ENCODE data around the gene DEDD2. TPM values are rescaled to one million over a fixed set of nuclear protein-coding genes. Genes with fewer than 3 reads are reported as not detected.

DEDD2 gene
- total RNA-seq, 1 experiment from 2014 or later = 16.9 TPM

DNA sequence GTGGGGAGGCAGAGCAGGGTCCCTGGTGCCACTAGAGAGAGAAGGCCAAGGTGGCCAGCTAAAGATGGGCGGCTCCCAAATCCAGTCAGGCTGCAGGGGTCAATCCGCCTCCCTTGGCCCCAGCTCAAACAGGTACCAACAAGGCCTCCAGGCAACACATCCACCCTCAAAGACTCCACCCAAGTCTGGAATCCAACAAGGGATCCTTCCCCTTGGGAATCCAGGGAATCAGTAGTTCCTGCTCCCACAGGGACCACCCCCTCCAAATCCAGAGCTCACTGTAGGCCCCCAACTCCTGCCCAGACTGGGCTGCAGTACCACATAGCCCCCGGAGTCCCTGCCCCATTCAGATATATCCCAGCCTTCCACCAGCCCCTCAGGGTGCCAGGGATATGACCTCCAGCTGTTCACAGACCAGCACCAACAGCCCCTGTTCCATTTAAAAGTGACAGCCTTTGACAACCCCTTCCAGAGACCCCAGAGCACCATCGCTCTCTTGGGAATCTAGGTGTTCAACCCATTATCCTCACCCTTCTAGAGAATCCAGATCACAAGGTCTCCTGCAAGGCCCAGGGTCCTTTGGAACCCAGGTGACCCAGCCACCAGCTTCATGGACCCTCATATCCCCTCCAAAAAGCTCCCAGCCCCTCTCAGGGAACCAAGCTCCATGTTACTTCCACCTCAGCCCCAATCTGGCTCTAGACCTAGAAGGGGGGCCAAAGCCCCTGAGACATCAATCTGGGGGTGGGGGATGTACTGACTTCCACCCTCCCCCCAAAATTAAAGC lies 34.3 kb upstream of the DEDD2 start:
- Histone ChIP-seq H3K4me1 (replicated peaks) (peaks cover 38% of the 10 kb centered on the region), H3K27me3 (replicated peaks) (no peaks in the 10 kb centered on the region), H3K36me3 (peaks cover 51% of the 10 kb centered on the region), H3K4me3 (no peak overlapping the region), H3K27ac (peak overlapping the region; percentile 73; the same call in 1 of the 2 replicates), H3K9me3 (replicated peaks) (no peaks in the 10 kb centered on the region; the same call in 1 of the 2 replicates)
- no peak for DNase-seq (ENCODE audit: low read depth in 1 of 2, low spot score in 2 of 2)

GRCh38 chr19:42250666-42251531 lies 33.4 kb upstream of the DEDD2 start:
- H3K4me1 ChIP-seq (replicated peaks) = peaks cover 41% of the 10 kb centered on the region
- DNase-seq (ENCODE audit: low read depth in 1 of 2, low spot score in 2 of 2) = peak in 1 of 2 experiments; percentile 22

DNA sequence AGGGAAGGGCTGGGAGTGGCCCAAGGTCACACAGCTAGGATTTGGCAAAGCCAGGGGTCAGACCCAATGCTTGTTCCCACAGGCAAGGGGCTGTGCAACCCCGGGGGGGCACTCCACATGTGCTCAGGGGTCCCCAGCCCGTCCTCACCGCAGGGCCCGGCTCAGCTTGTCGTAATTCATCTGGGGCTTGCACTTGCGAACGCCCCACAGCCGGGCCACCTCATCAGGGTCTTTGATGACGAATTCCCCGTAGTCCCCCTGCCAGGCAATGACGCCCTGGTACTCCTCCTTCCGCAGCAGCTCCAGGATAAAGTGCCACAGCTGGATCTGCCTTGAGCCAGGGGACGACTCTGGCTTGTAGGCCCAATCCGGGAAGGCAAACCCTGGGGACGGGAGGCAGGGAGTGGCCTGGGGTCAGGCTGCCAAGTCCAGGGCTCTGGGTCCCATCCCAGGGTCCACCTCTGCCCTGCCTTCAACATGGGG lies 32.7 kb upstream of the DEDD2 start:
- Histone ChIP-seq H3K36me3 (peaks cover 61% of the 10 kb centered on the region), H3K27ac (peak overlapping the region; percentile 6; the same call in 1 of the 2 replicates), H3K27me3 (replicated peaks) (no peaks in the 10 kb centered on the region), H3K4me3 (no peak overlapping the region), H3K9me3 (replicated peaks) (no peaks in the 10 kb centered on the region; the same call in 1 of the 2 replicates), H3K4me1 (replicated peaks) (peaks cover 38% of the 10 kb centered on the region)
- no peak for DNase-seq (ENCODE audit: low read depth in 1 of 2, low spot score in 2 of 2)

More at GRCh38 chr19:42250666-42251531, 33.4 kb upstream of the DEDD2 start:
- Histone ChIP-seq H3K27ac (peak overlapping the region; percentile 6; the same call in 1 of the 2 replicates), H3K9me3 (replicated peaks) (no peaks in the 10 kb centered on the region; the same call in 1 of the 2 replicates), H3K36me3 (peaks cover 59% of the 10 kb centered on the region), H3K27me3 (replicated peaks) (no peaks in the 10 kb centered on the region), H3K4me3 (no peak overlapping the region)

DNA sequence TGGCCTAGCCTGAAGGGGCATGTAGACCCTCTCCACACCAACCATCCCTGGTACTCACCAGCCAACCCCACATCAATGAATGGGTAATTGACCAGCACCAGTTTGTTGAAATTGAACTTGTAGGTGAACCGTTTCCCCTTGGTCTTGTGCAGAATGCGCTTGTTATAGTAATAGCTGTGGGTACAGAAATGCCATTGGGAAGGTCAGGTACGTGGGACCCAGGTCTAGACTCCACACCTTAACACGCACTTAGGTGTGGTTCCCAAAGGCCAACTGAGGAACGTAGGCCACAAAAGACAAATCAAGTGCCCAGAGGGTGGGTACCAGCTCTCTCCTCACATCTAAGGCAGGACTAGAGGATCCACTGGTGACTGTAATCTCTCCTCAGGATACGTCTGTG lies 32.3 kb upstream of the DEDD2 start:
- H3K9me3 ChIP-seq (replicated peaks) = no peaks in the 10 kb centered on the region; the same call in 1 of the 2 replicates
- DNase-seq (ENCODE audit: low read depth in 1 of 2, low spot score in 2 of 2) = no peak
- peaks cover 60% of the 10 kb centered on the region for H3K36me3 ChIP-seq
- no peaks in the 10 kb centered on the region for H3K27me3 ChIP-seq (replicated peaks)
- H3K4me3 ChIP-seq = no peak overlapping the region
- H3K4me1 ChIP-seq (replicated peaks) = peaks cover 42% of the 10 kb centered on the region
- H3K27ac ChIP-seq = no peak overlapping the region

- Histone ChIP-seq H3K4me3 (no peak overlapping the region), H3K27me3 (replicated peaks) (no peaks in the 10 kb centered on the region), H3K36me3 (peaks cover 56% of the 10 kb centered on the region), H3K4me1 (replicated peaks) (peaks cover 45% of the 10 kb centered on the region), H3K27ac (no peak overlapping the region), H3K9me3 (replicated peaks) (no peaks in the 10 kb centered on the region)
- DNase-seq (ENCODE audit: low read depth in 1 of 2, low spot score in 2 of 2) = no peak
Measured at GRCh38 chr19:42249149-42249750, 31.8 kb upstream of the DEDD2 start.

GRCh38 chr19:42248270-42249148 lies 31.0 kb upstream of the DEDD2 start:
- H3K36me3 ChIP-seq = peaks cover 56% of the 10 kb centered on the region
- peaks cover 53% of the 10 kb centered on the region for H3K4me1 ChIP-seq (replicated peaks)
- H3K27ac ChIP-seq = no peak overlapping the region
- H3K4me3 ChIP-seq = no peak overlapping the region
- H3K9me3 ChIP-seq (replicated peaks) = no peaks in the 10 kb centered on the region
- no peak for DNase-seq (ENCODE audit: low read depth in 1 of 2, low spot score in 2 of 2)
- no peaks in the 10 kb centered on the region for H3K27me3 ChIP-seq (replicated peaks)

- peaks cover 50% of the 10 kb centered on the region for H3K4me1 ChIP-seq (replicated peaks)
- H3K9me3 ChIP-seq (replicated peaks) = no peaks in the 10 kb centered on the region
- H3K27ac ChIP-seq = no peak overlapping the region
- H3K36me3 ChIP-seq = peaks cover 54% of the 10 kb centered on the region
- H3K27me3 ChIP-seq (replicated peaks) = no peaks in the 10 kb centered on the region
- no peak for DNase-seq (ENCODE audit: low read depth in 1 of 2, low spot score in 2 of 2)
- H3K4me3 ChIP-seq = no peak overlapping the region
Measured at GRCh38 chr19:42247640-42248199, 30.2 kb upstream of the DEDD2 start.

- no peaks in the 10 kb centered on the region for H3K27me3 ChIP-seq (replicated peaks)
- H3K4me1 ChIP-seq (replicated peaks) = peaks cover 44% of the 10 kb centered on the region
- no peak overlapping the region for H3K4me3 ChIP-seq
- H3K36me3 ChIP-seq = peaks cover 52% of the 10 kb centered on the region
- no peak overlapping the region for H3K27ac ChIP-seq
- no peaks in the 10 kb centered on the region for H3K9me3 ChIP-seq (replicated peaks)
- DNase-seq (ENCODE audit: low read depth in 1 of 2, low spot score in 2 of 2) = no peak
Measured at GRCh38 chr19:42246922-42247639, 29.6 kb upstream of the DEDD2 start.

DNA sequence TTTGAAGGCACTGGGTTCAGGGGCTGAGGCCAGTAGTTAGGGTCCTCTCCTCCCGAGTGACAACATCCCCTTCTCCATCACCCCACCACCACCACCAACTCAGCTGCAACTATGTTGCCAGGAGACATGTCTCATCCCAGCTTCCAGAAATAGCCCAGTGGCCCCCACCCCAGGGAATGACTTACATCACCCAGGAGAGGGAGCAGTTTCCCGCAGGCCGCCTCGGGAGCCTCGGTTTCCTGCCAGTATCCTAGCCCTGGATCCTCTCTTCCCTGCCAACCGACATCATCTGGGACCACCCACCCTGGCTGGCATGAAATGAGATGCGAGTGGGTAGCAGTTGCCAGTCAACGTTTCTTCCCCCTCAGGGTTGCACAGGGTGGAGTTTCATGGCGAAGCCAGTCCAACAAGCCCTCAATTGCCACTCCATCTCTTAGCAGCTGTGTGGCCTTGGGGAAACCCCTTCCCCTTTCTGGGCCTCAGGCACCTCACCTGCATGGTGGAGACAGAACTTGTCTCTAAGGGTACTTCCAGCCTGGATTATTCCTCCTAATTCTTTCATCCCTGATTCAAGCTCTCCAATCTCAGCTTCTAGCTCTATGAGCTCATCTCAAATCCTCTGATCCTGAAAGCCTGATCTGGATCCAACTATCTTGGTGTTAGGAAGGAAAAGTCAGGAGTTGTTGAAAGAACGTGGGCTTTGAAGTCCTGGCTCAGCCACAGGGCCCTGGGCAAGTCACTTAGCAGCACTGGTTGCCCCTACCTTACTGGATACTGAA lies 28.9 kb upstream of the DEDD2 start:
- Histone ChIP-seq H3K36me3 (peaks cover 48% of the 10 kb centered on the region), H3K27ac (no peak overlapping the region), H3K27me3 (replicated peaks) (no peaks in the 10 kb centered on the region), H3K4me3 (no peak overlapping the region), H3K9me3 (replicated peaks) (no peaks in the 10 kb centered on the region), H3K4me1 (replicated peaks) (peaks cover 40% of the 10 kb centered on the region)
- peak; percentile 71 to 87 for DNase-seq (ENCODE audit: low read depth in 1 of 2, low spot score in 2 of 2)

- no peak for DNase-seq (ENCODE audit: low read depth in 1 of 2, low spot score in 2 of 2)
- Histone ChIP-seq H3K4me3 (no peak overlapping the region), H3K27me3 (replicated peaks) (no peaks in the 10 kb centered on the region), H3K36me3 (peaks cover 44% of the 10 kb centered on the region), H3K9me3 (replicated peaks) (no peaks in the 10 kb centered on the region), H3K4me1 (replicated peaks) (peaks cover 38% of the 10 kb centered on the region), H3K27ac (no peak overlapping the region)
Measured at GRCh38 chr19:42245231-42245630, 27.8 kb upstream of the DEDD2 start.

- H3K4me3 ChIP-seq = peak overlapping the region; percentile 79
- H3K9me3 ChIP-seq (replicated peaks) = no peaks in the 10 kb centered on the region; the same call in 1 of the 2 replicates
- DNase-seq (ENCODE audit: low read depth in 1 of 2, low spot score in 2 of 2) = peak; percentile 93 to 94
- H3K36me3 ChIP-seq = peaks cover 44% of the 10 kb centered on the region
- peaks cover 38% of the 10 kb centered on the region for H3K4me1 ChIP-seq (replicated peaks)
- peak overlapping the region; percentile 33 for H3K27ac ChIP-seq
- H3K27me3 ChIP-seq (replicated peaks) = no peaks in the 10 kb centered on the region
Measured at GRCh38 chr19:42244347-42245220, 27.1 kb upstream of the DEDD2 start.
